GM04504 (cell line): ENCODE measurements around the gene GPAM.
"Not testable (repeated sequence)": the region's sequence is repeated elsewhere in the genome, so short reads cannot be mapped to it uniquely, and the experiment has no call there.

Experiments used
- DNase-seq: peaks from one replicate; pipeline ENCODE4 v3.0.0-alpha.2; 2012; ENCODE audit warnings: low read depth

The GPAM gene

DNA sequence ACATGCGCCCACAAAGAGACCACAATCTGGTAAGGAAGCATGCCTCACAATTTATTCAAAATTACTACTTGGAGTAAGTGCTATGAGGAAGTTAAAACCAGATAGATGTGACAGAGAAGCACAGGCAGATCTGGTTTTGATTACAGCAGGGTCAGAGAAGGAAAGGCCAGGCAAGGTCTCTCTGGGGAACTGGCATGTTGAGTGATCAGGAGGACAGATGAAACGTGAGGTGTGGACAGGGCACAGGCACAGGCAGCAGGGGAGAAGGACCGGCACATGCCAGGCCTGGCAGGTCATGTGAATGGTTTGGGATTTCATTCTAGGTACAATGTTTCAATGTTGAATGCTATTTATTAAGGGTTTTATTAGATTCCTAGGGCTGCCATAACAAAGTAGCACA lies 51.6 kb downstream of the GPAM start:
- DNase-seq: no peak

DNA sequence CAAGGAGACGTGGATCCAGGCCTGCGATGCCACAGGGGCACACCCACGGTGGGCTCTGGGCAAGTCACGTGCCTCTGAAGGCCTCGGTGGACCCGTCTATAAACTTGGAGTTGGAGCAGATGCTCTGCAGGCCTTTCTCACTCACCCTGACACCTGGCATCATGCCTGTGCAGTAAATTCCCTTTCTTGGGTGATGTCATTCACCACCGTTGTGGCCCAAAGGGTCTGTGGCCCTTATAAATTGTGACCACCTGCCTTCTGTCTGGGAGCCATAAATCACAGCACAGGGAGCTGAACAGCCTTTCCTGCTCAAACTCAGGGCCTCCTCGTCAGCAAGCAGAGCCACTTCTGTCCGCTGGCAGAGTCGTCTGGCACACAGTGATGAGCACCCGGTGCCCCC lies 52.2 kb downstream of the GPAM start:
- DNase-seq: no peak

DNA sequence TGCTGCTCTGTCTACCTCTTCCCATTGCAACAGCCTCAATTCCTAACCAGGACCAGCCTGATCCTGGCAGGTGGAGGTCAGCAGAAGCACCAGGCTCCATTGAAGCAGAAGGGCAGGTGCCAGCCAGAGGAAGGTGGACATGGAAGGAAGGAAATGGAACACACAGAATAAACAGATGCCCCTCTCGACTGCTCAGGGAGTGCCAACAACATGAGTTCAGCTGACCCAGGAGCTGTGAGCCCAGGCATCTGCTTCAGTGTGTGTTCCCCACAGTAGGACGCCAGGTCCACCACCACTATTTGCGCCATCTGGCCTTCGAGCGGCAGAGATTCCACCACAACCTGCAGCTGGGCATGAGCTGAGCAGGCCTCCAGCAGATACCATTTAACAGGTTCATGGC lies 56.7 kb downstream of the GPAM start:
- no peak for DNase-seq

DNA sequence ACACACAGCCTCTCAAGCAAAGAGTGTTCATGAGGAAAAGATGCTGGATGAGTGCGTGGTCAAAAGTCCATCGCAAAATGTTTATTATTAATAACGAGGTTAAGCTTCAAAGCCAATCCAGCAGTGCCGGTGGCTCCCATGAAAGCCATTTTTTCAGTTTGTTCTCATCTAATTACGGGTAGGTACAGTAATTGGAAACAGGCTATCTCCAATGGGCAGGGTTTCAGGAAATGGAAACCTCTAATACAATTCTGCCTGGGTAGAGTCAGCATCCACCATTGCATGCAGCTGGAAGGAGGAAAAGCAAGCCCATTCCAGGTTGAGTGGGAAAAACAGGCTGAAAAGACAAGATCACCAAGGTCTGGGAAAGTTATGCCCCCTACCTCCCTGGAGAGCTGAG lies 57.4 kb downstream of the GPAM start:
- no peak for DNase-seq

DNA sequence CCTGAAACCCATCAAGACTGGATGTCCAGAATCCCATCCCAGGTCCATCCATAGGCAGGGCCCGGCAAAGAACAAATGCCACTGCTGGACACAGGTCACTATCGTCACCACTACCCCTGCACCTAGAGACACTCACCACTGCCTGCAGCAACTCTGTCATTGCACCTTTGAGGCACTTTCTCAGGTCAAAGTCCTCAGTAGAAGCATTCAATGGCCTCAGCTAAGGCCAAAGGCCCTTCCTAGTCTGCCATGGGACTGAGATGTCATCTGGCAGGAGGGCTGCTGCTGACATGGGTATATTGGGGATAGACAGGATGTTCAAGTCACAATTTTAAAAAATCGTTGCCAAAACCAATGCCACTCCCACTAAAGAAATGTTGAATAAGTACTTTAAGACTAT lies 58.7 kb downstream of the GPAM start:
- no peak for DNase-seq

DNA sequence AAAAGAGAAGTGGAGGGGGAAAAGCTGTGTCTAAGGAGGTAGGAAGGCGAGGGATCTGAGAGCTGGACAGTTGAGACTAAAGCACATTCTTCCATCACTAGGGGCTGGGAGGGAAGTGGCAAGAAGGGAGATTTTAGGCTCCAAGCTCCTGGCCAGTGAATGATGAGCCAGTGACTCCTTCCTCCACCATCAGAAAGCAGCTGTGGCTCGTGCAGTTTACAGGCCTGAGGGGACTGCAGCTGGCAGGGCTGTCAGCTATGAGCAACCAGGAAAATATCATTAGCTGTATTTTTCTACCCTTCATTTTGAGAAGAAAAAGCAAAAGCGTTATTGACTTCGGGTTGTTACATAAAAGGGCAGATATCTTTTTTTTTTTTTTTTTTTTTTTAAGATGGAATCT lies 60.7 kb downstream of the GPAM start:
- DNase-seq: no peak

DNA sequence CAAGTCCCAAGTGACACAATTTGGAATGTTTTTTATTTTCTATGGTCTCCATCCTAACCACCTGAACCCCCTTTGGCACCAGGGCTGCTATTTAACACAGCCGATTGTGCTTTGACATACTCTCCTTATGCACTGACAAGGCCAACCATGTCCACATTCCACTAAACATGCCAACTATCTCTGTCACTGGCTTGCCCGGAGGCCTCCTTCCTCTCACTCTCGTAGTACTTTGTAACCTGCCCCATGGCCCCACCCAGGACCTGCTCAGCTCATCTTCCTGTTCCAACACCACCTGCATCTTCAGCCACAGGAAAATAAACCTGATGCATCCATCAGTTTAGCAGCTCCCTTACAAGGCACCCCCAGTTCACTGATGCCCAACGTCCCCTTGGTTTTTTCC lies 63.1 kb downstream of the GPAM start:
- no peak for DNase-seq

DNA sequence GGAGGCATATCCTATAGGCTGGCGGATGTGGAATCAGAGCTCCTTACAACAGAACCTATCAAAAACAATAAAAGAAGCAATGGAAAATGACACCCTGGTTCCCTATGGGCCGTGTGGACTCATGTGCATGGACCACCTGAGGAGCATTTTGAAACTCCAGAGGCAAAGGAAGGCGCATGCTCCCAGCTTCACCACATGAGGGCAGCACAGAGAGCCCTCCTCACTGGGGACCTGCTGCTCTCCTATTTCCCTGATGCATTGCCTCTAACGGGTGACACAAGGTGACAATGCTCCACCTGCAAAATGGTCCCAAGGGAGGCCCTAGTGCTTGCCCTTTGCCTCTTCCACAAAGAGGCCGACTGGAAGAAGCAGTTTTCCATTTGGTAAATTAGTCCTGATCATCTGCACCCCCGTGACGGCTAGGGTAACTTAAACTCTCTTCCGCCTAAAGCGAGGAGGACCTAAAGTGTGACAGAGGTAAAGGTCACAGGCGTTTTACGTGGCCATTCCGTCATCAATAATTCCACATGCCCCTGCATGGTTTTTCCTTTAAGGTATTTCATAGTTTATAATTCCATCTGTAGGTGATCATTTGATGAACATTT lies 67.7 kb downstream of the GPAM start:
- no peak for DNase-seq

DNA sequence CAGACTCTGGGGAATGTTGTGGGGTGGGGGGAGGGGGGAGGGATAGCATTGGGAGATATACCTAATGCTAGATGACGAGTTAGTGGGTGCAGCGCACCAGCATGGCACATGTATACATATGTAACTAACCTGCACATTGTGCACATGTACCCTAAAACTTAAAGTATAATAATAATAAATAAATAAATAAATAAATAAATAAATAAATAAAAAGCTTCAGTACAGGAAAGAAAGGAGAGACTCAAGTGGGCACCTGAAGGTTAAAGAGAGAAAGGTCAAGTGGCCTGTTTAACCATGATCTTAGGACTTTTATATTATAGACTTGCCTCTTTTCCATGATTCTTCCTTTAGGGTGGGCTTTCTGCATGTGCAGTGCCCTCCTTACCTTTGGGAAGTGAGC lies 73.8 kb downstream of the GPAM start:
- DNase-seq: not testable (repeated sequence)
